ENCODE results near the gene EBP.

Gene EBP

DNA sequence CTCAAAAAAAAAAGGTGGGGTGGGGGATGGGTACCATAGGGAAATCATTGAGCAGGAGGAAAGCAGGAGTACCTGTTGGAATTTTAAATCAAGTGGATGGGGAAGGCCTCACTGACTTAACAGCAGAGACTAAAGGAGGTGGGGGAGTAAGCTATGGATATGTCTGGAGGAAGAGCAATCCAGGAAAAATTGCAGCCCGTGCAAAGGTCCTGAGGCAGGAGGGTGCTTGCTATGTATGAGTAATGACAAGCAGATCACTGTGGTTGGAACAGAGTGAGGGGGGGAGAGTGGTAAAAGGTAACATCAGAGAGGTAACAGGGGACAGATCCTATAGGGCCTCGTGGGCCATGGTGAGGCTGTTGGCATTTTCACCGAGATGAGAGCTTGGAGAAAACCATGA is 41.5 kb upstream of the EBP start:
- no peaks in the 10 kb centered on the region for H3K27me3 ChIP-seq (ENCODE audit: control insufficient read depth, insufficient read depth, low read length)
- no peak overlapping the region for H3K4me3 ChIP-seq (ENCODE audit: low read length)
- no peak overlapping the region for H3K27ac ChIP-seq (ENCODE audit: low read depth, low read length)
- H3K9ac ChIP-seq (ENCODE audit: low read length), result no peak overlapping the region
- no peaks in the 10 kb centered on the region for H3K4me1 ChIP-seq (ENCODE audit: control insufficient read depth, insufficient read depth, low read length)
- peaks cover 3% of the 10 kb centered on the region for H3K36me3 ChIP-seq (ENCODE audit: control insufficient read depth, insufficient read depth, low read length)

DNA sequence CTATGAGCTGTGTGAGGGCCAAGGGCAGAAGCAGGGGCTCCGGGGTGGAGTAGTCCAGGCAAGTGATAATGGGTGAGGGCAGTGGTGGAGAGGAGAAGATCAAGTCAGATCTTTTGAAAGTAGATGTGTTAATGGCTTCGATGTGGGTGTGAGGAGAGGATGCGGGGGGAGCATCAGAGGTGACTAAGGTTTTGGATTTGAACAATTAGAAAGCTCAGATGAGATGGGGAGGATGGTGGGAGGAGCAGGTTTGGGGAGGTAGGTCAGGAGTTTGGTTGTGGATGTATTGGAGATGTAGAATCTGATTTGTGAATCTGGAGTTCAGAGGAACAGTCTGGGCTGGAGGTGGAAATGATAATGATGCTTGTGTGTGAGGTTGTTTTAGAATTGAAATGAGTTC is 41.0 kb upstream of the EBP start:
- H3K36me3 ChIP-seq (ENCODE audit: control insufficient read depth, insufficient read depth, low read length), result peaks cover 3% of the 10 kb centered on the region
- H3K27me3 ChIP-seq (ENCODE audit: control insufficient read depth, insufficient read depth, low read length), result no peaks in the 10 kb centered on the region
- no peak overlapping the region for H3K27ac ChIP-seq (ENCODE audit: low read depth, low read length)
- H3K4me1 ChIP-seq (ENCODE audit: control insufficient read depth, insufficient read depth, low read length), result no peaks in the 10 kb centered on the region
- H3K9ac ChIP-seq (ENCODE audit: low read length), result no peak overlapping the region
- H3K4me3 ChIP-seq (ENCODE audit: low read length), result no peak overlapping the region

DNA sequence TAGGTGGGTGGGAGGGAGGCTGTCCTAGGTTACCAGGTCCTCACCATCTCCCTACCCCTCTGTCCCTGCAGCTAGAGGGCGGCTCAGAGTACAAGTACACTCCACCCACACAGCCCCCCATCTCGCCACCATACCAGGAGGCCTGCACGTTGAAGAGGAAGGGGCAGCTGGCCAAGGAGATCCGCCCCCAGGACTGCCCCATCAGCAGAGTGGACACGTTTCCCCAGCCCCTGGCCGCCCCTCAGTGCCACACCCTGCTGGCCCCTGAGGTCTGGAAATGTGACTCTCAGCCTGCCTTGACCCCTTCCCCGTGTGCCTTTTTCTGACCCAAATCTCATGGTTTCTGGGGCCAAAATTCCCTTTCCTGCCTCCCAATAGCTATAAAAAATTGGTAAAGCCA is 39.1 kb upstream of the EBP start:
- Histone ChIP-seq H3K4me1 (ENCODE audit: control insufficient read depth, insufficient read depth, low read length) (no peaks in the 10 kb centered on the region), H3K36me3 (ENCODE audit: control insufficient read depth, insufficient read depth, low read length) (peaks cover 3% of the 10 kb centered on the region), H3K4me3 (ENCODE audit: low read length) (no peak overlapping the region), H3K27me3 (ENCODE audit: control insufficient read depth, insufficient read depth, low read length) (no peaks in the 10 kb centered on the region), H3K27ac (ENCODE audit: low read depth, low read length) (no peak overlapping the region), H3K9ac (ENCODE audit: low read length) (no peak overlapping the region)

DNA sequence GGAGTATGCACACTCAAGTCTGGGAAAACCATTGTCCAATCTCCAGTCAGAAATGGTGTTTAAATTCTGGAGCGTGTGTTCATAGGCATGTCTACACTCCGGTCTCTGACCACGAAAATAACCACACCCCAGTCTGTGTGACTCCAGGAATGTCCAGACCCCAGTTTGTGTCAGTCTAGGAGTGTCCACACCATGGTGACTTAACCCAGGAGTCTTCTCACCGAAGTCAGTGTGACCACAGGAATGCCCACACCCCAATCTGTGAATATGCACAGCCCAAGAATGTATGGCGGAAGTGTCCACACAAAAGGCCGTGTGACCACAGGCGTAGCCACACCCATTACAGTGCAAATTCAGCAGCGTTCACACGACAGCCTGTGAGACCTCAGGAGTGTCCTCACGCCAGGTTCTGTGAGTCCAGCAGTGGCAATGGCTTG is 34.2 kb upstream of the EBP start:
- Histone ChIP-seq H3K27me3 (ENCODE audit: control insufficient read depth, insufficient read depth, low read length) (no peaks in the 10 kb centered on the region), H3K36me3 (ENCODE audit: control insufficient read depth, insufficient read depth, low read length) (no peaks in the 10 kb centered on the region), H3K4me3 (ENCODE audit: low read length) (no peak overlapping the region), H3K9ac (ENCODE audit: low read length) (no peak overlapping the region), H3K27ac (ENCODE audit: low read depth, low read length) (no peak overlapping the region), H3K4me1 (ENCODE audit: control insufficient read depth, insufficient read depth, low read length) (no peaks in the 10 kb centered on the region)

- Histone ChIP-seq H3K27ac (ENCODE audit: low read depth, low read length) (no peak overlapping the region), H3K9ac (ENCODE audit: low read length) (no peak overlapping the region)
Observed at GRCh38 chrX:48488034-48488433, 33.6 kb upstream of the EBP start.

GRCh38 chrX:48489296-48489695 is 32.3 kb upstream of the EBP start:
- H3K4me1 ChIP-seq (ENCODE audit: control insufficient read depth, insufficient read depth, low read length), result no peaks in the 10 kb centered on the region
- no peak overlapping the region for H3K27ac ChIP-seq (ENCODE audit: low read depth, low read length)
- H3K27me3 ChIP-seq (ENCODE audit: control insufficient read depth, insufficient read depth, low read length), result no peaks in the 10 kb centered on the region
- H3K36me3 ChIP-seq (ENCODE audit: control insufficient read depth, insufficient read depth, low read length), result no peaks in the 10 kb centered on the region
- H3K9ac ChIP-seq (ENCODE audit: low read length), result no peak overlapping the region
- H3K4me3 ChIP-seq (ENCODE audit: low read length), result no peak overlapping the region

More at GRCh38 chrX:48488034-48488433, 33.6 kb upstream of the EBP start:
- Histone ChIP-seq H3K36me3 (ENCODE audit: control insufficient read depth, insufficient read depth, low read length) (no peaks in the 10 kb centered on the region), H3K27me3 (ENCODE audit: control insufficient read depth, insufficient read depth, low read length) (no peaks in the 10 kb centered on the region), H3K4me3 (ENCODE audit: low read length) (no peak overlapping the region), H3K4me1 (ENCODE audit: control insufficient read depth, insufficient read depth, low read length) (no peaks in the 10 kb centered on the region)

GRCh38 chrX:48489892-48490291 is 31.7 kb upstream of the EBP start:
- Histone ChIP-seq H3K27me3 (ENCODE audit: control insufficient read depth, insufficient read depth, low read length) (no peaks in the 10 kb centered on the region), H3K9ac (ENCODE audit: low read length) (no peak overlapping the region), H3K27ac (ENCODE audit: low read depth, low read length) (no peak overlapping the region), H3K36me3 (ENCODE audit: control insufficient read depth, insufficient read depth, low read length) (no peaks in the 10 kb centered on the region), H3K4me3 (ENCODE audit: low read length) (no peak overlapping the region), H3K4me1 (ENCODE audit: control insufficient read depth, insufficient read depth, low read length) (no peaks in the 10 kb centered on the region)

- Histone ChIP-seq H3K4me3 (ENCODE audit: low read length) (no peak overlapping the region), H3K27ac (ENCODE audit: low read depth, low read length) (no peak overlapping the region), H3K9ac (ENCODE audit: low read length) (no peak overlapping the region), H3K4me1 (ENCODE audit: control insufficient read depth, insufficient read depth, low read length) (no peaks in the 10 kb centered on the region), H3K27me3 (ENCODE audit: control insufficient read depth, insufficient read depth, low read length) (no peaks in the 10 kb centered on the region), H3K36me3 (ENCODE audit: control insufficient read depth, insufficient read depth, low read length) (no peaks in the 10 kb centered on the region)
Observed at GRCh38 chrX:48490661-48491060, 30.9 kb upstream of the EBP start.

- Histone ChIP-seq H3K27me3 (ENCODE audit: control insufficient read depth, insufficient read depth, low read length) (no peaks in the 10 kb centered on the region), H3K4me1 (ENCODE audit: control insufficient read depth, insufficient read depth, low read length) (no peaks in the 10 kb centered on the region), H3K9ac (ENCODE audit: low read length) (no peak overlapping the region), H3K36me3 (ENCODE audit: control insufficient read depth, insufficient read depth, low read length) (no peaks in the 10 kb centered on the region), H3K4me3 (ENCODE audit: low read length) (no peak overlapping the region), H3K27ac (ENCODE audit: low read depth, low read length) (no peak overlapping the region)
Observed at GRCh38 chrX:48491809-48492208, 29.8 kb upstream of the EBP start.

- H3K4me3 ChIP-seq (ENCODE audit: low read length), result no peak overlapping the region
- no peak overlapping the region for H3K27ac ChIP-seq (ENCODE audit: low read depth, low read length)
- H3K27me3 ChIP-seq (ENCODE audit: control insufficient read depth, insufficient read depth, low read length), result no peaks in the 10 kb centered on the region
- H3K9ac ChIP-seq (ENCODE audit: low read length), result no peak overlapping the region
- no peaks in the 10 kb centered on the region for H3K36me3 ChIP-seq (ENCODE audit: control insufficient read depth, insufficient read depth, low read length)
- no peaks in the 10 kb centered on the region for H3K4me1 ChIP-seq (ENCODE audit: control insufficient read depth, insufficient read depth, low read length)
Observed at GRCh38 chrX:48492293-48492910, 29.2 kb upstream of the EBP start.

GRCh38 chrX:48493890-48494364 is 27.7 kb upstream of the EBP start:
- H3K27ac ChIP-seq (ENCODE audit: low read depth, low read length), result no peak overlapping the region
- no peak overlapping the region for H3K4me3 ChIP-seq (ENCODE audit: low read length)
- H3K9ac ChIP-seq (ENCODE audit: low read length), result no peak overlapping the region
- no peaks in the 10 kb centered on the region for H3K4me1 ChIP-seq (ENCODE audit: control insufficient read depth, insufficient read depth, low read length)
- no peaks in the 10 kb centered on the region for H3K27me3 ChIP-seq (ENCODE audit: control insufficient read depth, insufficient read depth, low read length)
- H3K36me3 ChIP-seq (ENCODE audit: control insufficient read depth, insufficient read depth, low read length), result no peaks in the 10 kb centered on the region

GRCh38 chrX:48496660-48497059 is 24.9 kb upstream of the EBP start:
- no peaks in the 10 kb centered on the region for H3K27me3 ChIP-seq (ENCODE audit: control insufficient read depth, insufficient read depth, low read length)
- no peaks in the 10 kb centered on the region for H3K4me1 ChIP-seq (ENCODE audit: control insufficient read depth, insufficient read depth, low read length)
- no peak overlapping the region for H3K9ac ChIP-seq (ENCODE audit: low read length)
- no peak overlapping the region for H3K27ac ChIP-seq (ENCODE audit: low read depth, low read length)
- H3K36me3 ChIP-seq (ENCODE audit: control insufficient read depth, insufficient read depth, low read length), result no peaks in the 10 kb centered on the region
- H3K4me3 ChIP-seq (ENCODE audit: low read length), result no peak overlapping the region

- Histone ChIP-seq H3K4me3 (ENCODE audit: low read length) (no peak overlapping the region), H3K36me3 (ENCODE audit: control insufficient read depth, insufficient read depth, low read length) (no peaks in the 10 kb centered on the region), H3K9ac (ENCODE audit: low read length) (no peak overlapping the region), H3K4me1 (ENCODE audit: control insufficient read depth, insufficient read depth, low read length) (no peaks in the 10 kb centered on the region), H3K27me3 (ENCODE audit: control insufficient read depth, insufficient read depth, low read length) (peaks cover 1% of the 10 kb centered on the region), H3K27ac (ENCODE audit: low read depth, low read length) (no peak overlapping the region)
Observed at GRCh38 chrX:48497871-48498270, 23.7 kb upstream of the EBP start.
